Kidney epithelial cell (primary cell): Measurements from ENCODE around the gene DNAJB5. TPM values are rescaled to one million over a fixed set of nuclear protein-coding genes. Genes with fewer than 3 reads are reported as not detected.

ENCODE experiments used
- DNase-seq: peaks from one replicate; pipeline ENCODE4 v3.0.0-alpha.2; 2010; ENCODE audit warnings: low read depth
- H3K27me3 ChIP-seq: 2 replicates; pipeline ENCODE4 v1.6.0; 2011; ENCODE audit warnings: low read length; ENCODE audit not compliant: control insufficient read depth, insufficient read depth
- H3K36me3 ChIP-seq: 2 replicates; pipeline ENCODE4 v1.5.1; 2011; ENCODE audit warnings: low read length; ENCODE audit not compliant: control insufficient read depth, insufficient read depth
- H3K4me3 ChIP-seq: 2 replicates; pipeline ENCODE4 v1.5.1; 2011; ENCODE audit warnings: low read depth, mild to moderate bottlenecking, control low read depth, low read length
- total RNA-seq: library from RNA; depleted of rRNA; stranded (reverse); fragments of >200 nt; gene quantifications from 2 replicates; pipeline ENCODE4 v1.2.3, GENCODE V29; 2015
- TF ChIP-seq, protein P1 (sequence below): IDR thresholded peaks from 2 replicates; pipeline ENCODE4 v1.5.1; 2011; ENCODE audit warnings: mild to moderate bottlenecking, moderate library complexity, low read length, control low read depth, inconsistent platforms; ENCODE audit not compliant: insufficient read depth, poor library complexity, severe bottlenecking

DNAJB5 gene
- total RNA-seq, 1 donor from 2014 or later, result 24.8 TPM

DNA sequence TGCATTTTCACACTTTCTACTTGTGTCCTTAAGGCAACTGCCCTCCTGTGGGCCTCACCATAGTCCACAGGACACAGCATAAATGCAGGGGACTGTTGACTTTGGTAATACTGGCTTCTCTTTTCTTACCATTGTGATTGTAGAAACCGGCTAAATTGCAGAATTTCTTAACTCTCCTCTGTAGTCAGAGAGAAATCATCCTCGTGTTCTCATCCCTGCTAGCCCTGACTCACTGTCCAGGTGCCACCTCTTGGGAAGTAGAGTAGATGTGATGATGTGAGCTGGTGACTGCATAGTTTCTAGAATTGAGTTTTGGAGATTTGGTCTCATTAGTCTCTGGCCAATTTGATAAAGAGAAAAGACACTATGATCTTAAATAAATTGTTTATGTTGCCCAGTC is 26.0 kb upstream of the DNAJB5 start:
- no peak overlapping the region for H3K4me3 ChIP-seq
- peaks cover 21% of the 10 kb centered on the region for H3K27me3 ChIP-seq
- TF ChIP-seq, protein P1, sequence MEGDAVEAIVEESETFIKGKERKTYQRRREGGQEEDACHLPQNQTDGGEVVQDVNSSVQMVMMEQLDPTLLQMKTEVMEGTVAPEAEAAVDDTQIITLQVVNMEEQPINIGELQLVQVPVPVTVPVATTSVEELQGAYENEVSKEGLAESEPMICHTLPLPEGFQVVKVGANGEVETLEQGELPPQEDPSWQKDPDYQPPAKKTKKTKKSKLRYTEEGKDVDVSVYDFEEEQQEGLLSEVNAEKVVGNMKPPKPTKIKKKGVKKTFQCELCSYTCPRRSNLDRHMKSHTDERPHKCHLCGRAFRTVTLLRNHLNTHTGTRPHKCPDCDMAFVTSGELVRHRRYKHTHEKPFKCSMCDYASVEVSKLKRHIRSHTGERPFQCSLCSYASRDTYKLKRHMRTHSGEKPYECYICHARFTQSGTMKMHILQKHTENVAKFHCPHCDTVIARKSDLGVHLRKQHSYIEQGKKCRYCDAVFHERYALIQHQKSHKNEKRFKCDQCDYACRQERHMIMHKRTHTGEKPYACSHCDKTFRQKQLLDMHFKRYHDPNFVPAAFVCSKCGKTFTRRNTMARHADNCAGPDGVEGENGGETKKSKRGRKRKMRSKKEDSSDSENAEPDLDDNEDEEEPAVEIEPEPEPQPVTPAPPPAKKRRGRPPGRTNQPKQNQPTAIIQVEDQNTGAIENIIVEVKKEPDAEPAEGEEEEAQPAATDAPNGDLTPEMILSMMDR, result no peak
- no peak for DNase-seq
- H3K36me3 ChIP-seq, result no peaks in the 10 kb centered on the region

DNA sequence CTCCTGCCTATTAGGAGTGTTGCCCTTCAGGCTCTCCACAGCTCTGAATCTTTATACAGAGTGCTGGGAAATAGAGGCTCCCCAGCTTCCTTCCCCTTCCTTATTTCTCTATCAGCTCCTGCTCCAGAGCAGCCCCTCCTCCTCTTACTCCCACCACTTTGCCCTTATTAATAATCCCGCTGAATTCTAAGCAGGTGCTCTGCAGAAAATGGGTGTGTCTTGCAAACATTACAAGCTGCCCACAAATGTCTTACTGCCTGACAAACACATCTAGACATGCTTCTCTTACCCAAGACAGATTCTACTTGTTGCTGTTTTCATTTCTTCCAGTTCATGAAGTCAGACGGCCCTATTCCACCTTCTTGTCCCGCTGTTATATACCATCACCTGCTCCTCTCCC is 25.1 kb upstream of the DNAJB5 start:
- TF ChIP-seq, protein P1, result no peak
- H3K4me3 ChIP-seq, result no peak overlapping the region
- no peak for DNase-seq
- no peaks in the 10 kb centered on the region for H3K36me3 ChIP-seq
- peaks cover 14% of the 10 kb centered on the region for H3K27me3 ChIP-seq

DNA sequence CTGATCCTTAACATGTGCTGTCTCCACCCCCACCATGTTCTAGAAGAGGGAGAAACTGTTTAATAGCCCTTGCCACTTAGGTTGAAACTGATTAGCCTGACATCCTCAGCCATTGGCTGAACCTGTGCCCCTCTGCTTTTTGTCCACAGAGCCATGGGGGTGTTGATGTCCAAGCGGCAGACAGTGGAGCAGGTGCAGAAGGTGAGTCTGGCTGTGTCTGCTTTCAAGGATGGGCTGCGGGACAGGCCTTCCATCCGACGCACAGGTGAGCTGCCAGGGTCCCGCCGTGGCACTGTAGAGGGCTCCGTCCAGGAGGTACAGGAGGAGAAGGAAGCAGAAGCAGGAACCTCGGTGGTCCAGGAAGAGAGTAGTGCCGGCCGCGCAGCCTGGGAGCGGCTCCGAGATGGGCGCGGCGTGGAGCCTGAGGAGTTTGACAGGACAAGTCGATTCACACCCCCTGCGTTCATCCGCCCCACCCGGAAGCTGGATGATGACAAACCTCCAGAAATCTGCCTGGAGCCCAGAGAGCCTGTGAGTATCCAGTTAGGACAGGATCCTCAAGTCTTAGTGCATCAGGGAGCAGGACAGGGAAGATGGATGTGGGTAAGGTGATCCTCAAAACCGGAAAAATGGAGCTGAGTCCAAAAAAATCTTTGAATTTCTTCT is 18.3 kb upstream of the DNAJB5 start:
- no peak for DNase-seq

DNA sequence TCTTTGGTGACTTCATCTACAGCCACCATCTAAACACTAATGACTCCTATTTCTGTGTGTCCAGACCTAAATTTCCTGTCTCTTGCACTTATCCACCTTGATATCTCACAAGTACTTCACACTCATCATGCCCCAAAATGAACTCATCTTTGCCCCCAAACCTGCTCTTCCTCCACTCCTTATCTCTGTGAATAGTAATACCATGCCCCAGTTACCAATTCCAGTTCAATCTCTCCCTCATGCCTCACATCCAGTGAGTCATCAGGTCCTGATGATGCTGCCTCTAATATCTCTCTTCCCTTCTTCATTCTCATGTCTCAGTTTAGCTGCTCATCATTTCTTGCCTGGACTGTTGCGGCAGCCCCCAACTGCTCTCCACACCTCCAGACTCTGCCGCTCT is 14.9 kb upstream of the DNAJB5 start:
- peaks cover 20% of the 10 kb centered on the region for H3K27me3 ChIP-seq
- no peaks in the 10 kb centered on the region for H3K36me3 ChIP-seq
- TF ChIP-seq, protein P1, result no peak
- no peak overlapping the region for H3K4me3 ChIP-seq
- DNase-seq, result no peak

More for the DNA sequence above, 18.3 kb upstream of the DNAJB5 start:
- H3K27me3 ChIP-seq, result no peaks in the 10 kb centered on the region
- H3K4me3 ChIP-seq, result no peak overlapping the region
- TF ChIP-seq, protein P1, result no peak
- no peaks in the 10 kb centered on the region for H3K36me3 ChIP-seq

DNA sequence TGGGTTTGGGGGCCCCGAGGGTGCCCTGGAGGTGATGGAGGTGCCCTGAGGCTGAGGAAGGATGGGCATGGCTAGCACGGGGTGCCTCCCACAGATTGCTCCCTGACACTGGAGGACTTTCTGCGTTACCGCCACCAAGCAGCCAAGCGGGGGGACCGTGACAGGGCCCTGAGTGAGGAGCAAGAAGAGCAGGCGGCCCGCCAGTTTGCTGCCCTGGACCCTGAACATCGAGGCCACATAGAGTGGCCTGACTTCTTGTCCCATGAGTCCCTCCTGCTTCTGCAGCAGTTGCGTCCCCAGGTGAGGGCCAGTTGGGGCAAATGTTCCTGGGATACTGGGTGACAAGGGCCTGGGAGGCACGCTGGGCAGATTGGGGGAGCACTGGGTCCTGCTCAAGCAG is 13.1 kb upstream of the DNAJB5 start:
- Histone ChIP-seq H3K36me3 (no peaks in the 10 kb centered on the region), H3K27me3 (peaks cover 22% of the 10 kb centered on the region), H3K4me3 (no peak overlapping the region)
- no peak for DNase-seq
- TF ChIP-seq, protein P1, result no peak

DNA sequence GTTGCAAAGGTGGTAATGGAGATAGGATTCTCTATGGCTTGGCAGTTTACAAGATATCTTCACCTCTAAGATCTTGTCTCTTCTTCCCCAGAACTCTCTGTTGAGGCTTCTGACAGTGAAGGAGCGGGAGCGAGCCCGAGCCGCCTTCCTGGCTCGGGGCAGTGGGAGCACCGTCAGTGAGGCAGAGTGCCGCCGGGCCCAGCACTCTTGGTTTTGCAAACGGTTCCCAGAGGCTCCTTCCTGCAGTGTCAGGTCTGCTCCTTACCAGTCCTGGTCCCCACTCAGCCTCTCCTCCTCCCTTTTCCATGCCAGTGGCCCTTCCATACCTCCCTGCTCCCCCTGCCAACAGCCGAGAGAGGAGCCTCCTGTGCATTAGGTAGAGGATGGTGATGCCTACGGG is 12.6 kb upstream of the DNAJB5 start:
- H3K27me3 ChIP-seq, result peaks cover 22% of the 10 kb centered on the region
- TF ChIP-seq, protein P1, result no peak

More for the DNA sequence above, 12.6 kb upstream of the DNAJB5 start:
- Histone ChIP-seq H3K4me3 (no peak overlapping the region), H3K36me3 (no peaks in the 10 kb centered on the region)
- no peak for DNase-seq
